ENCODE measurements around the gene FAM241A.
"Not testable (repeated sequence)": the region's sequence is repeated elsewhere in the genome, so short reads cannot be mapped to it uniquely, and the experiment has no call there.

Gene FAM241A

DNA sequence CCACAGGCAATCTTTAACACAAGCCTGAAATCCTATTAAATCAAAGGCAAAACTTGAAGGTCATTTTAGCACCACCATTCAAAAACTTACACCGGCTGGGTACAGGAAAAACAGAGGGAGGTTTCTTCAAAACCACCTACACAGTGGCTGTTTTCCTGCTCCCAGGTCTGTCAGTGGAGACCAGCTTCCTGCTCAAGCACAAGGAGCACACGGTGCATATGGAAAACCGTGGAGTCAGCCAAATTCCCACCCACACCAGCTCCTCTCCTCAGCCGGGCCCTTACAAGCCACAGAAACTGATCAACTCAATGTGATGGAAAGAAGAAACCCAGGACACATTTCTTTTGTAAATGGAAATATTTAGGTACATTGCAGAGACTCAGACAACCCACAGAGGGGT is 14.3 kb upstream of the FAM241A start:
- in situ Hi-C loops (cut with HindIII; ENCODE audit: low sequenced_read_pairs): no loop called here

DNA sequence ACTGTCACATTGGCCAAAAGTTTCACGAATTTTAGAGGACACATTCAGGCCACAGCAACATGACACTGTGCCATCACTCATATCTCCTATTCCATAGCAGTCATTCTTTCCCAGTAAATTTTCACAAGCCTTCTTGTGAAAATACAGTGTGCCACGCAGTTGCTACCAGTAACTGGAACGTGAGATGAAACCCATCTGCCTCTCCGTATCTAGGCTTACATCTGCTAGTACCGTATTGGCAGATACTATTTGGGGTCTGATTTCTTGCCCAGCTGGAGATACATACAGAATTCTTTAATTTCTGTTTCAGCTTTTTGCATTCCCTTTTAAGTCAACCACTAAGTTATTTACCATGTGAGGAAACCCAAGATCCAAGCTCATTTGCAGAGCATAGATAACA is 8.7 kb upstream of the FAM241A start:
- in situ Hi-C loops (cut with HindIII; ENCODE audit: low sequenced_read_pairs): no loop called here

DNA sequence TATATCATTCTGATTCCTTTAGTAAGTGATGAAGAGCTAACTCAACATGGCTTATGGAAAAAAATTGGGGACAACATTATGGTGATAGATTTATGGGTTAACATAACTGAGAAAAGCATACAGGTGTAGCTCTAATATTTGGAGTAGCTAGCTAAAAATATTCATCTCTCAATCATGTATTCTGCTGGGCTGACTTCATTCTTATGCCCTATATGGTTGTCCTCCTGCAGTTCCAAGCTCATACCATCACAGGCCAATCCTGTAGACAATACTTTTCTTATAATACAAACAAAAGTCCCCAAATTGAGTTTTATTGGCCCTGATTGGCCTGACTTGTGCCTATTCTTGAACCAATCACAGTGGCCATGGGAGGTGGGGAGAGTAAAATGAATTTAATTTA is 6.7 kb upstream of the FAM241A start:
- in situ Hi-C loops (cut with HindIII; ENCODE audit: low sequenced_read_pairs): no loop called here

DNA sequence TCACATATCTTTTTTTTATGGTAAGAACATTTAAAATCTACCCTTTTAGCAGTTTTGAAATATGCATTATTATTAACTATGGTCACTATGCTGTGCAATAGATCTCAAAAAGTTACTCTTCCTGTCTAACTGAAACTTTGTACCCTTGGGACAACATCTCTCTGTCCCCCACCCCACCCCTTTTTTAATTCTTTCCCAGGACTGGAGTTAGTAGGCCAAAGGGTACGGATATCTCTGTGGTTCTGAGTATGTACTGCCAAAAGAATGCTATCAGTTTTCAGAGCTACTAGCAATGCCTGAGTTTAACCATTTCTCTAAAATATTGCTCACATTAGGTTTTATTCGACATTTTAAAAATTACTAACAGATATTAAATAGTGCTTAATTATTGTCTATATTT is 4.7 kb upstream of the FAM241A start:
- in situ Hi-C loops (cut with HindIII; ENCODE audit: low sequenced_read_pairs): no loop called here

DNA sequence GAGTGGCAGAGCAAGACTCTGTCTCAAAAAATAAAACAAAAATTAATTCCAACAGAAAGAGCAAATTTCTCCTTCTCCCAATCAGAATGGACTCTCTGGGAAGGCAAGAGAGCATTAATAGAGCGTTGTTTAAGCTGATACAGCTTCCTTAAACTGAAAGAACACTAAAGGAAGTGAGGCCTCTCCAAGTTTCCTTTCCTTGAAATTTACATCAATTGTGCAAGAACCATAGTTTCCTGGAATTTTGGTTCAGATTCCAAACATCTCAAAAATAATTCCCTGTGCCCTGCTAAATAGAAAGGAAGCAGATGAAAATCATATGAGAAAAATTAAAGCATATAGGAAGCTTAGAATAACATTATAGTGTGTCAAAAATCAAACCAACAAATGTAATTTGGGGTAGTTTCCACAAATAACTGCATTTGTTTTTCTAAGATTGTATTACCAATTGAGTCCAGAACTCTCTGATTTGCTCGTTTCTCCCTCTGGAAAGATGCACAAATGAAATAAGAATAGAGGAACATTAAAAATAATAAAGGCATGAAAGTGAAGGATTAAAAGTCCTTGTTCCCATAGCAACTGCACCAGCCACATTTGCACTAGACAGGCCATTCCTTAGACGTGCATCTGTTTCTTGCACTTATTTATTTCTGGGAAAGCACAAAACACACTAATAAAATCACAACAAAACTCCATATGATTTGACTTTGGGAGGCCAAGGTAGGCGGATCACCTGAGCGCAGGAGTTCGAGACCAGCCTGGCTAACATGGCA is 3.7 kb upstream of the FAM241A start:
- in situ Hi-C loops (cut with HindIII; ENCODE audit: low sequenced_read_pairs): no loop called here

DNA sequence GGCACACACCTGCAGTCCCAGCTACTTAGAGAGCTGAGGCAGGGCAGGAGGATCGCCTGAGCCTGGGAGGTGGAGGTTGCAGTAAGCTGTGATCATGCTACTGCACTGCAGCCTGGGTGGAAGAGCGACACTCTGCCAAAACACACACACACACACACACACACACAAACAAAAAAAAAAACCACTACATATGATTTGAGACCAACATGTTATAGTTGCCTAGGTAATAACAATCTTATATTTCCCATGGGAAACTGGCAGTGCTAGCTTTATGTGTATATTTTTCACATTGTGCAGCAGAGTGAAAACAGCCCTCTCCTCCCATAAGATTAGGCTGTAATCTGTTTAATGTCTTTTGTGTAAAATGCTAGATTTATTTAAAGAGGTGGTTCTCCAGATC is 3.1 kb upstream of the FAM241A start:
- in situ Hi-C loops (cut with HindIII; ENCODE audit: low sequenced_read_pairs): no loop called here

DNA sequence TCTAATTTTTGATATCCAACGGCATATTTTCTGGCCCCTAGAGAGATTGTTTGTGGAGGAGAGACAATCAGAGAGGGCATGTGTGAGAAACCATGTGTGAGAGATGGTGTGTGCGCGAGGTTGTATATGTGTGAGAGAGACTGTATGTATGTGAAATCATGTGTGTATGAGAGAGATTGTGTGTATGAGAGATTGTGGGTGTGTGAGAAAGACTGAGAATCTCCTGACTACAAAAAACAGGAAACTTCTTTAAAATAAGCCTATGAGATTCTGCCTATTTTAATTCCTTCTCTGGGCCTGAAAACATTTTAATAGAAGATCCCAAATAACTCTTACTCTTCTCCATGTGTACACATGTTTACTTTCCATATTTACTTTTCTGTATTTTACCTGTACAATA is 1.5 kb upstream of the FAM241A start:
- in situ Hi-C loops (cut with HindIII; ENCODE audit: low sequenced_read_pairs): no loop called here

DNA sequence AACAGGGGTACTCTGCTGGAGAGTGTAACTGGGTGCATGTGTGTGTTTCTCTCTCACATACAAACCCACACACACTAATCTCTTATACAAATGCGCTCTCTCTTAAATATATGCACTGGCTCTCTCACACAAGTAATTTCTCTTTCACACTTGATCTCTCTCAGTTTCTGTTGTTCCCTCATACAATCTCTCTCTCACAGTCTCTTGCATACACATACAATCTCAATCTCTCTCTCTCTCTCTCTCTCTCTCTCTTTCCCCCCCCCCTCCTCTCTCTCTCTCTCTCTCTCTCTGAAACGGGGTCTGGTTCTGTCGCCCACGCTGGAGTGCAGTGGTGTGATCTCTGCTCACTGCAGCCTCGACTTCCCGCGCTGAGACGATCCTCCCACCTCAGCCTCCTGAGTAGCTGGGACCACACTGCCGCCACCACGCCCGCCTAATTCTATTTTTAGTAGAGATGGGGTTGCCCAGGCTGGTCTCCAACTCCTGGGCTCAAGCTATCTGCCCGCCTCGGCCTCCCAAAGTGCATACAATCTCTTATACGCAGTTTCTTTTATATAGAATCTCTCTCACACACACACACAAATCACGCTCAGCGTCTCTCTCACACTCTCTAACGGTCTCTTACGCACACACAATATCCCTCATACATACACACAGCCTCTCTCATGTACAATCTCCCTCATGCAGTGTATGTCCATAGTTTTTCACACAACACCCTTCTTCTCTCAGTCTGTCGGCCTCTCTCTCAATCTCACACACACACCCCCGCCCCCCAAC is 518 bp upstream of the FAM241A start:
- in situ Hi-C loops (cut with HindIII; ENCODE audit: low sequenced_read_pairs): loop anchor here (5.0 kb wide), 1 partner anchor 38 kb away; no protein-coding TSS in a partner anchor

DNA sequence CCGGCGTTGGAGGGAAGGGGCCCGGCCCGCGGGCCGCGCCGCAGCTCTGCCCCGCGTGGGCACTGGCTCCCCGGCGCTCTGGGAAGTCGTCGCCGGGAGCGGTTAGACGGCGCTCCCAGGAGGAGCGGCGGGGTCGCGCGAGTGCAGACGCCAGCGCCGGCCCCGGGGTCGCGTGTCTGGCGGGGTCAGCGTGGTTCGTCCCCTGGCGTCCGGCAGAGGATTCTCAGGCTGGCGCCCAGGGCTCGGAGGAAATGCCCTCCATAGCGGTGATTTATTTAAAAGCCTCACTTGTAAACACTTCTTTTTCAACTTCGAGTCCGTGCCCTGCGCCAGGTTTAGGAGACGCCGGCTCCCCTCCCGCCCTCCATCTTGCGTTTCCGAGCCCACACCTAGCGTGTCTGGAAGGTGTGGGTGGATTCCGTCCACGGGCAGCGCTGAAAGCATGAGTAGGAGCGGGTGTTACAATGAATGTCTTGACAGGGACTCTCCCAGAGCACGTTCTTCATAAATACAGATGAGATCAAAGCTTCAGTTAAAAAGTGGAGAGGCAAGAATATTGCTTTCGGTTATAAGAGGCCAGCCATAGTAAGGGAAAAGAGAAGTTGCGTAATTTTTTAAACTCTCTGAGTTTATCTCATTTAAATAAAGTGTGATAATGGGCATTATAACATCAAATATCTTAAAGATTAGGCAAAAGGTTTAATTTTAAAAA is 692 bp downstream of the FAM241A start:
- in situ Hi-C loops (cut with HindIII; ENCODE audit: low sequenced_read_pairs): loop anchor here (5.0 kb wide), 1 partner anchor 36 kb away; no protein-coding TSS in a partner anchor

DNA sequence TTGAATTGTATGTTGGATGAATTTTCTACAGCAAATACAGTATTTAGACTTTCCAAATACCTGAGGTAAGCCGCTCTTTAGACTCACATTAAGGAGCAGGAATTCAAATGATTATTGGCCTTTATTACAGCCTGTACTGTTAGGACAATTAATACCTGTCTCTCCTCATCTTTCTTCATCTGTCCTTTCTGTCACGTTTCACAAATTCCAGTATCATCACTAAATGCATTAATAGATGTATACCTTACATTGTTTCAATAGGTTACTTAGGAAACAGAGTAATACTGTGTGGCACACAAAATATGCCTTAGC is 1.2 kb downstream of the FAM241A start:
- in situ Hi-C loops (cut with HindIII; ENCODE audit: low sequenced_read_pairs): loop anchor here (5.0 kb wide), 1 partner anchor 36 kb away; no protein-coding TSS in a partner anchor

DNA sequence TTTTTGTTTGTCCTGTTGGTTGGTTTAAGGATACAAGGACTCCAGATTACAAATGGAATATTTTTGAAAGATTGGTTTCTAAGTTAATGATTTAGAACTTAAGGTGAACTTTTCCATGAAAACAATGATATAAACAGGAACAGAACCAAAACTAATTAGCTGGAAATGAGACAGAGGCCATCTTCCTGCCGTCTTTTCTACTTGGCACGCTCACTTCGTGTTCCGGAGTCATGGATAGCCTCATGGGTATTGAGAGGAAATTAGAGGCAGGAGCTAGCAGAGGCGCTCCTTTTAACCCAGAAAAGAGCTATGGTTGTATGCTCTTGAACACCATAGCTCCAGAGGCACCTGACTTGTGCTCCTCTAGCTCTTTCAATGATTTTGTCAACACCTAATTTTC is 2.4 kb downstream of the FAM241A start:
- in situ Hi-C loops (cut with HindIII; ENCODE audit: low sequenced_read_pairs): loop anchor here (5.0 kb wide), 1 partner anchor 35 kb away; no protein-coding TSS in a partner anchor

DNA sequence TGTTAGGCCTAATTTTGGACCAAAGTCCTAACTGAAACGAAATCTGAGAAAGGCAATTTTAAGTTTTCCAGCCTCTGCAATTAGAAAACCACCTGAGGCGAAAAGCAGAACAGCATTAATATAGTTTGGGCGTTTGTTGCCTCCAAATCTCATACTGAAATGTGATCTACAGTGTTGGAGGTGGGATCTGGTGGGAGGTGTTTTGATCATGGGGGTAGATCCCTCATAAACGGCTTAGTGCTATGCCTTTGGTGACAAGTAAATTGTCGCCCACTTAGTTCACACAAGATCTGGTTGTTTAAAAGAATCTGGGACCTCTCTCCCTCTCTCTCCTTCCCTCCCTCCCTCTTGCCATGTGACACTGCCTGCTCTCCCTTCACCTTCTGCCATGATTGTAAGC is 5.7 kb downstream of the FAM241A start:
- in situ Hi-C loops (cut with HindIII; ENCODE audit: low sequenced_read_pairs): no loop called here

DNA sequence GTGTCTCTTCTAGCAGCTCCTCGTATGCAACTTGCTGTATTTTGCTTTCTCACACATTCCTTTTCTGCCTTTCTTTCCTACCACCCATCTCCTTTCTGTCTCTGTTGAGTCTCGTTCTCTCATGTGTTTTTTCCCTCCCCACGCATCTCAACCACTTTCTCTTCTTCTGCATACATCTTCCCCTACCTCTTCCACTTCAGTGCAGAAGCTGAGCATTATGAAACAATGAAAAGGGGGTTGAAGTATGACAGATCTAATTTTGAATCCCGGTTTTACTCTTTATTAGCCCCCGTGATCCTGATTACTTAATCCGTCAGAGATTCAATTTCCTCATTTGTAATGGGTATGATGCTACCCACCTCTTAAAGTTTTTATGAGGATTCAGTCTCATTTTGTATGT is 7.3 kb downstream of the FAM241A start:
- in situ Hi-C loops (cut with HindIII; ENCODE audit: low sequenced_read_pairs): no loop called here

DNA sequence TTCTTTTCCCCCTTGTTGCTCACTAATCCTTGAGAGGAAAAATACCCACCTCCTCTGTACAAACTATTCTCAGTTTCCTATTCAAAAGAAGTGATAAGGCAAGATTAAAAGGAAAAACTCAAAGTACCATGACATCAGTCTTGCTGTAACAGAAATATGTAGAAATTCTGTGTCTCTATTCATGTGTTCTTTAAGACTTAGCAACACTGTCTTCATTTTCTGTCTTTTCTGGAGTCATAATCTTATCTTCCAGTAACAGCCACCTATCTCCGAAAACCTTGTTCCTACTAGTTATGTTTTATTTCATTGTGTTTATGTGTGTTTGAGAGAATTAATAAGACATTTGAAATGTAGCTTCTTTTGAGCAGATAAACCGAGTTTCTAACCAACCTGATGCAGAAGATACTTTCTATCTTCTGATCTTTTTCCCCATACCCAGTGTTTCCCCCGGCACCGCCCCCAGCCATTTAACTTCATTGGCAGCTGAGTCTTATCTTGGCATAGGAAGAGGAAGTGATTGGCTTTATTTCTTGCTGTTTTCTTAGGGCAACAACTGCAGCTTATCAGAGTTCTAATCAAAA is 8.0 kb downstream of the FAM241A start:
- in situ Hi-C loops (cut with HindIII; ENCODE audit: low sequenced_read_pairs): no loop called here

DNA sequence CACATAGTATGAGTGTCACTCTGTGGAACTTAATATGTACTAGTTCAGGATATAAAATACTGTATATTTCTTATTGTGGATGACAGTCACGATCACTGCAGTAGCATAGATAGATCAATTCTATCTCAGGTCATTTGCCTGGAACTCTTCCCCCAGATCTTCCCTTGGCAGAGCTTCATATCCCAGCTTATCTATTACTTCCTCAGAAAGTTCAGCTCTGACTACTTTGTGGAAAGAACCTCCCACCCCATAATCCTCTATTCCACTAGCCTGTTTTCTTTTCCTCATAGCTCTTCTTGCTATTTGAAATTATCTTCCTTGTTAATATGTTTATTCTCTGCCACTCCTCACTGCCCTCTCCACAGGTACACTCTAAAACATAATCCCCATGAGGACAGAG is 10.9 kb downstream of the FAM241A start:
- in situ Hi-C loops (cut with HindIII; ENCODE audit: low sequenced_read_pairs): no loop called here

DNA sequence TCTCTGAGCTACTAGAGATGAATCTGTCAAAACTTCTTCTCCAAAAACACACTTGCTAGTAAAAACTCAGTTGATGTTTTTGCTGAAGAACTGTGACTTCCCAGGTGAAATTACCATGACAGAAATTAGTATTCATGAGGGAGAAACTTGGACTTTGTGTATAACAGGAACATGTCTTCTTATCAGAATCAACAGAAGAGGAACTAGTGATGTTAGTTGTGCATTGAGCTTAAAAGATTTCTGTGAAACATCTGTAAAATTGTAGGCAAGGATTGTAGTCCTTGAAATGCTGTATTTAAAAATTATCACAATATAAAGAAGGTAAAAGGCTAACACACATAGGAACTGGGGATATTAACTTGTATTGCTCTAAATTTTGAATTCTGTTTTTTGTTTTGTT is 11.3 kb downstream of the FAM241A start:
- in situ Hi-C loops (cut with HindIII; ENCODE audit: low sequenced_read_pairs): no loop called here

DNA sequence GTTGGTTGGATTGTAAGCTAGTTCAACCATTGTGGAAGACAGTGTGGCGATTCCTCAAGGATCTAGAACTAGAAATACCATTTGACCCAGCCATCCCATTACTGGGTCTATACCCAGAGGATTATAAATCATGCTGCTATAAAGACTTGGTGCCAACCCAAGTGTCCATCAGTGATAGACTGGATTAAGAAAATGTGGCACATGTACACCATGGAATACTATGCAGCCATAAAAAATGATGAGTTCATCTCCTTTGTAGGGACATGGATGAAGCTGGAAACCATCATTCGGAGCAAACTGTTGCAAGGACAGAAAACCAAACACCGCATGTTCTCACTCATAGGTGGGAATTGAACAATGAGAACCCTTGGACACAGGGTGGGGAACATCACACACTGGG is 18.5 kb downstream of the FAM241A start:
- in situ Hi-C loops (cut with HindIII; ENCODE audit: low sequenced_read_pairs): not testable (repeated sequence)

DNA sequence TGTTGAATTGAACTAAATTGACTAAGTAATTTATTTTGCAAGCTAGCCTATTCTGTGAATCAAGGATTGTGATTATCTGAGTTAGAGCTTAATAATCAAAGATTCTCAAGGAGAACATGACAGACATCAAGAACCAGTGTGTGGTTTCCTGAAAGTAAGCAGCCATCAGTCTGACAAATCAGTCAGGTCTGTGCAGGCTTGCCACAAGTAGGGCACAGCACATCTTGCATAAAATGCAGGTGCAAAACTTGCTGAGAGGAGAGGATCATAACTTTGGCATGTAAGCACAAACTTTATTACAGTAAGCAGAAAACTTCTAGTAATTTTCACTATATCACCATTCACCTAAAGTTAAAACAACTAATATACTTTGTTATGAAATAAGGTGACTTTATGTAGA is 22.5 kb downstream of the FAM241A start:
- in situ Hi-C loops (cut with HindIII; ENCODE audit: low sequenced_read_pairs): no loop called here

DNA sequence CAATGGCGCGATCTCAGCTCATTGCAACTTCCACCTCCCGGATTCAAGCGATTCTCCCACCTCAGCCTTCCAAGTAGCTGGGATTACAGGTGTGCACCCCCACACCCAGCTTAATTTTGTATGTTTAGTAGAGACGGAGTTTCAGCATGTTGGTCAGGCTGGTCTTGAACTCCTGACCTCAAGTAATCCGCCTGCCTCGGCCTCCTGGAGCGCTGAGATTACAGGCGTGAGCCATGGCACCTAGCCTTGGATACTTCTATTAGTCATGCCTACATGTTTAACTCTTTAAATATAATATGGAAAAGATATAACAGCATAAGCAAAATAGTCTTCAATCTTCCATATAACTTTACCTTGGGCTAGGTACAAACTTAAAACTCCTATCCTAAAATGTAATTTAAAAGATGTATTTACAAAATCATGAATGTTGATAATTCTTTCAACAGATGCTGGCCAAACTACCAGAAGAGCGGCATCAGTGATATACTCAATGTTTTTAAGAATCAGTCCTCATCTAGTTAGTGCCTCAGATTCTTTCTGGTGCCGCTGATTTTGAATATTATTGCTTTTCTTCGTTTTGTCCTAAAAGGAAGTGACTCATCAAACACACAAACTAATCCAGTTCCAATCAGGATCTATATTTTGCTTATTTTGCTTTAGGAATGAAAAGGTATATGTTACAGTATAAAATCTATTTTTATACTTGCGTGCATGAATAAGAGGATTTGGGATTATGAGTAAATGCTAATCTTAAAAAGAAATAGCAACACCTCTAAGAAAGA is 23.7 kb downstream of the FAM241A start:
- in situ Hi-C loops (cut with HindIII; ENCODE audit: low sequenced_read_pairs): no loop called here

DNA sequence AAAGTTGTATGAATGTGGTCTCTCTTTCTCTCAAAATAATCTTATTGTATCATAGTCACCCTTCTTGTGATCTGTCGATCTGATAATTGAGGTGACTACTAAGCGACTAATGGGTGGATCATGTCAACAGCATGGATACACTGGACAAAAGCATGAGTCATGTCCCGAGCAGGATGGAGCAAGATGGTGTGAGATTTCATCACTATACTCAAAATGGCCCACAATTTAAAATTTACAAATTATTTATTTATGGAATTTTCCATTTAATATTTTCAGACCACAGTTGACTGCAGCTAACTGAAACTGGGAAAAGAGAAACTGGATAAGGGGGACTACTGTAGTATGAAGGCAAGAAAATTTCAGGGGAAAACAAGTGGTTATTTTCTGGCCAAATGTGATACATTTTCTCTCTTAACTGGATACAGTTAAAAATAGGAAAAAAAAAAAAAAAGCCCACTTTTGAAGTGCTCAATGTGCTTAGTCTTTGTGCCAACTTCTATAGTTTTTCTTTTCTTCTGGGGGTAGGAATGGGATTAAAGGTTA is 25.3 kb downstream of the FAM241A start:
- in situ Hi-C loops (cut with HindIII; ENCODE audit: low sequenced_read_pairs): no loop called here
